ENCODE measurements around the gene TAB3.

TAB3 gene

GRCh38 chrX:30794497-30794896, 94.6 kb downstream of the TAB3 start:
- no peak for DNase-seq
- Histone ChIP-seq H3K9ac (ENCODE audit: low read length) (no peak overlapping the region), H3K4me3 (ENCODE audit: low read length) (no peak overlapping the region)

DNA sequence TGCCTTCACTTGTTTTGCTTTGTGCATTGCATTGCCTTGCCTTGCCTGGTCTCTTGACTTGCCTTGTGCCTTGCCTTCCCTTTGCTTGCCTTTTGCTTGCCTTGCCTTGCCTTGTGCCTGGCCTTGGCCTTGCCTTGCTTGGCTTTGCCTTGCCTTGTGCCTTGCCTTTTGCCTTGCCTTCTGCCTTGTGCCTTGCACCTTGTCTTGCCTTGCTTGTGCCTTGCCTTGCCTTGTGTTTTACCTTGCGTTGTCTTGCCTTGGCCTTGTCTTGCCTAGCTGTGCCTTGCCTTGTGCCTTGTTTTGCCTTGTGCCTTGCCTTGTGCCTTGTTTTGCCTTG, 95.3 kb downstream of the TAB3 start:
- no peaks in the 10 kb centered on the region for H3K9me3 ChIP-seq (replicated peaks; ENCODE audit: insufficient read depth, low read length)
- no peak for TF ChIP-seq CTCF (IDR thresholded peaks at IDR 0.05; ENCODE audit: low read length)
- no peak for TF ChIP-seq EZH2phosphoT487 (IDR thresholded peaks at IDR 0.05; ENCODE audit: low read length)
- TF ChIP-seq EZH2 (optimal IDR thresholded peaks at IDR 0.05; ENCODE audit: low read depth, low read length) = no peak
- H3K9ac ChIP-seq (ENCODE audit: low read length) = no peak overlapping the region
- H3K27ac ChIP-seq (ENCODE audit: low read length) = no peak overlapping the region
- H3K4me1 ChIP-seq (ENCODE audit: low read length) = no peaks in the 10 kb centered on the region
- no peaks in the 10 kb centered on the region for H3K79me2 ChIP-seq (ENCODE audit: low read length)
- no peak for DNase-seq
- no peaks in the 10 kb centered on the region for H3K9me2 ChIP-seq (replicated peaks; ENCODE audit: insufficient read depth, low read length)
- H3K4me2 ChIP-seq (ENCODE audit: low read depth, low read length) = no peak overlapping the region
- H3K4me3 ChIP-seq (ENCODE audit: low read length) = no peak overlapping the region
- no peaks in the 10 kb centered on the region for H3K27me3 ChIP-seq (replicated peaks; ENCODE audit: insufficient read depth, low read length)
- no peaks in the 10 kb centered on the region for H4K20me1 ChIP-seq (ENCODE audit: insufficient read depth, low read length)
- no peak overlapping the region for H2AFZ ChIP-seq (ENCODE audit: low read length)
- no peaks in the 10 kb centered on the region for H3K36me3 ChIP-seq (replicated peaks; ENCODE audit: insufficient read depth, low read length)
- H3F3A ChIP-seq (ENCODE audit: insufficient read depth, low read length) = no peaks in the 10 kb centered on the region

More at GRCh38 chrX:30794497-30794896, 94.6 kb downstream of the TAB3 start:
- Histone ChIP-seq H2AFZ (ENCODE audit: low read length) (no peak overlapping the region), H3K4me2 (ENCODE audit: low read depth, low read length) (no peak overlapping the region), H4K20me1 (ENCODE audit: insufficient read depth, low read length) (no peaks in the 10 kb centered on the region), H3K79me2 (ENCODE audit: low read length) (no peaks in the 10 kb centered on the region), H3K27me3 (replicated peaks; ENCODE audit: insufficient read depth, low read length) (no peaks in the 10 kb centered on the region), H3K4me1 (ENCODE audit: low read length) (no peaks in the 10 kb centered on the region), H3K27ac (ENCODE audit: low read length) (no peak overlapping the region), H3F3A (ENCODE audit: insufficient read depth, low read length) (no peaks in the 10 kb centered on the region), H3K9me3 (replicated peaks; ENCODE audit: insufficient read depth, low read length) (no peaks in the 10 kb centered on the region), H3K9me2 (replicated peaks; ENCODE audit: insufficient read depth, low read length) (no peaks in the 10 kb centered on the region), H3K36me3 (replicated peaks; ENCODE audit: insufficient read depth, low read length) (no peaks in the 10 kb centered on the region)
- TF ChIP-seq EZH2phosphoT487 (IDR thresholded peaks at IDR 0.05; ENCODE audit: low read length) (no peak), CTCF (IDR thresholded peaks at IDR 0.05; ENCODE audit: low read length) (no peak), EZH2 (optimal IDR thresholded peaks at IDR 0.05; ENCODE audit: low read depth, low read length) (no peak)

DNA sequence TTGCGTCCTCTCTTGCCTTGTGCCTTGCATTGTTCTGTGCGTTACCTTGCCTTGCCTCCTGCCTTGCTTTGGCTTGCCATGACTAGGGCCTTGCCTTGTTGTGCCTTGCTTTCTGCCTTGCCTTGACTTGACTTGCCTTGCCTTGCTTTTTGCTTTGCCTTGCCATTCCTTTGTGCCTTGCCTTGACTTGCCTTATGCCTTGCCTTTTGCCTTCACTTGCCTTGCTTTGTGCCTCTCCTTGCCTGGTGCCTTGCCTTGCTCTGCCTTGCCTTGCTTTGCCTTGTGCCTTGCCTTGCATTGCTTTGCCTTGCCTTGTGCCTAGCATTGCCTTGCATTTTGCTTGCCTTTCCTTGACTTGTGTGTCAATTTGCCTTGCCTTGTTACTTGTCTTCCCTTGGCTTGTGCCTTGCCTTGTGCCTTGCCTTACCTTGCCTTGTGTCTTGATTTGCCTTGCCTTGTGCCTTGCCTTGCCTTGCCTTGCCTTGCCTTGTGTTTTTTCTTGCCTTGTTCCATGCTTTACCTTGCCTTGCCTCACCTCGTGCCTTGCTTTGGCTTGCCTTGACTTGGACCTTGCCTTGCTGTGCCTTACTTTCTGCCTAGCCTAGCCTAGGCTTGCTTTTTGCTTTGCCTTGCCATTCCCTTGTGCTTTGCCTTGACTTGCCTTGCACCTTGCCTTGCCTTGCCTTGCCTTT, 95.8 kb downstream of the TAB3 start:
- Histone ChIP-seq H3K4me2 (ENCODE audit: low read depth, low read length) (no peak overlapping the region), H3K9me2 (replicated peaks; ENCODE audit: insufficient read depth, low read length) (no peaks in the 10 kb centered on the region), H3K4me3 (ENCODE audit: low read length) (no peak overlapping the region), H4K20me1 (ENCODE audit: insufficient read depth, low read length) (no peaks in the 10 kb centered on the region), H3K36me3 (replicated peaks; ENCODE audit: insufficient read depth, low read length) (no peaks in the 10 kb centered on the region), H3K79me2 (ENCODE audit: low read length) (no peaks in the 10 kb centered on the region), H3K4me1 (ENCODE audit: low read length) (no peaks in the 10 kb centered on the region), H3K9ac (ENCODE audit: low read length) (no peak overlapping the region), H3K27ac (ENCODE audit: low read length) (no peak overlapping the region), H3K9me3 (replicated peaks; ENCODE audit: insufficient read depth, low read length) (no peaks in the 10 kb centered on the region), H3K27me3 (replicated peaks; ENCODE audit: insufficient read depth, low read length) (no peaks in the 10 kb centered on the region), H3F3A (ENCODE audit: insufficient read depth, low read length) (no peaks in the 10 kb centered on the region), H2AFZ (ENCODE audit: low read length) (no peak overlapping the region)
- no peak for DNase-seq
- TF ChIP-seq EZH2 (optimal IDR thresholded peaks at IDR 0.05; ENCODE audit: low read depth, low read length) = no peak
- no peak for TF ChIP-seq CTCF (IDR thresholded peaks at IDR 0.05; ENCODE audit: low read length)
- no peak for TF ChIP-seq EZH2phosphoT487 (IDR thresholded peaks at IDR 0.05; ENCODE audit: low read length)
